G401.6 (cell line): ENCODE data around the gene SETMAR.
"Not testable (repeated sequence)": the region's sequence is repeated elsewhere in the genome, so short reads cannot be mapped to it uniquely, and the experiment has no call there.

ENCODE experiments used
- FAIRE-seq: peaks from 2 replicates; lab custom pipeline; 2012; peaks lifted over from hg19 to GRCh38; lab: Jason Lieb, UNC

Gene SETMAR

GRCh38 chr3:4314688-4315087, 11.5 kb downstream of the SETMAR start:
- FAIRE-seq, result no peak

- FAIRE-seq, result no peak
Observed at GRCh38 chr3:4320096-4320911, 17.1 kb downstream of the SETMAR start.

GRCh38 chr3:4321732-4322131, 18.6 kb downstream of the SETMAR start:
- FAIRE-seq, result no peak

- FAIRE-seq, result no peak
Observed at GRCh38 chr3:4322635-4323034, 19.5 kb downstream of the SETMAR start.

DNA sequence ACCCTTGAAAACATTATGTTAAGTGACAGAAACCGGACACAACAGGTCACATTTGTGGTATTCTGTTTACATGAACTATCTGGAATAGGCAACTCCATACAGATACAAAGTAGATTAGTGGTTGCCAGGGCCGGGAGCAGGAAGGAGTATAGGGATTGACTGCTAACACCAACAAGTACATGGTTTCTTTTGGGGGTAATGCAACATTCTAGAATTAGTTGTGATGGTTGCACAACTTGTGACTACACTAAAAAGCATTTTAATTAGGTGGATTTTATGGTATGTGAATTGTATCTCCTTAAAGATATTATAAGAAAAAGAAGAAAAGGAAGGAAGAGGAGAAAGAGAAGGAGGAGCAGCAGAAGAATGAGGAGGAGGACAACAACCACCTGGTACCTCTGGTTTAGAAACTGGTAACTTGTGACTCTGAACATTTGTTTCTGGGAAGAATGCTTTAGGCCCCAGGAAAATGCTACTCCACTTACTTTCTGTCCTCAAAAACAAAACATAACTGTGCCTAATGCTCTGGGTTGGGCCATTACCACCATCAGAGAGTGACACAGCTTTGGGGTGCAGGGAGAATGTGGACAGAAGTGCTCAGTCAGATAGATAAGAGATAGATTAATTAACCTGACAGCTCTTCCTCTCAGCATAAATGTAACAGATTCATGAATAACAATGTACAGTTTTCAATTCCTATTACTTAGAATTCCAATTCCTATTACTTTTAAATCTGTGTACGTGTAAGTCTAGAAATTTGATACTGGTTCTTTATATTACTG, 20.3 kb downstream of the SETMAR start:
- FAIRE-seq, result no peak

DNA sequence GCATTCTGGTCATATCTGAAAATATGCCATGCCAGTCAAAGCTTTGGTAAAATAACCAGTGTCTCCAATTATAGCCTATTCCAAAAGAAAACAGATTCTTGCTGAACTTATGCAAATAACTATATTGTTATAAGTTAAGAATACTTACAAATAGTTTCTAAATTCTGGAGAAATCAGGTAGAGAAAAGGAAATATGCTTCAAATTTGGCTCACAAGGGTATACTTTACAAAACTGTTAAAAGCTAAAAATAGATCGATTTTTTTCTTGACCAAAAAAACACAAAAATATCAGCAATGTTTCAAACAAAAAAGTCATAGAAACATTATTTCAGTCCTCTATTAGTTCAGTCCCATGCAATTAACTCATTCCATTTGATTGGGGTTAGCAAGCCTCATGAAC, 23.7 kb downstream of the SETMAR start:
- FAIRE-seq, result no peak

GRCh38 chr3:4329806-4330205, 26.6 kb downstream of the SETMAR start:
- not testable (repeated sequence) for FAIRE-seq

GRCh38 chr3:4332111-4332510, 28.9 kb downstream of the SETMAR start:
- FAIRE-seq, result no peak

DNA sequence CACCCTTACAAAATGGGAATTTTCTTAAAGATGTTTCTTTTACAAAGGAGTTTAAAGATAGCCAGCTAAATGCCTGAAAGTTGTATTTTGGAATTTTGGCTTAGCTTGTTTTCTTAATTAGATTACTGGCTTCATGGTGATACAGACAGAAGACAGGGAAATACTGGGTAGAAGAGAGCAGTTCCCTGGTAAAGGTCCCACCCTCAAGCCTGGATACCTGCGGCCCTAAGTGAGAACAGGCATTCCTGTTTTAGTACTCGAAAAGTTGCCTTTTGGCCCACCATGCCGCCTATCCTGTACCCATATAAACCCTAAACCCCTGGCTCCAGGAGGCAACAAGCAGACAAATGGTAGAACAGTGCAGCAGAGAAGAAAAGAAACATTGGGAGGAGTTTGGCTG, 29.4 kb downstream of the SETMAR start:
- no peak for FAIRE-seq

GRCh38 chr3:4332991-4333390, 29.8 kb downstream of the SETMAR start:
- FAIRE-seq, result no peak

DNA sequence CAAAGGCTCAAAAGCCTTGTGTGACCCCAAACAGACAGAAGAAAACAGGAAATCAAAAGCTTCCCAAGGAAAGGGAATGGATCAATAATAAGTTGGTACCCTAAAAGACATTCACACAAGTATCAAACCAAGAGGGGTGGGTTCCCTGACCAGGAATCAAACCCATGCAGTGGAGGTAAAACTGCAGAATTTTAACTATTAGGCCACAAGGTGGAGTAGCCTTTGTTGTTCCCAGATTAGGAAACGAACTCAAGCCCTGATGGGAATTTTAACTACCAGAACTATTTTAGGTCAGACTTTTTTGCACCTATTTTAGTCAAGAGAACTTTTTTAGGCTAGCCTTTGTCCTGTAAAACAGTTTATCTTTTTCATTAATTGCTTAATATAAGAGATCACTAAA, 31.4 kb downstream of the SETMAR start:
- FAIRE-seq, result no peak

- no peak for FAIRE-seq
Observed at GRCh38 chr3:4335840-4336562, 32.8 kb downstream of the SETMAR start.

DNA sequence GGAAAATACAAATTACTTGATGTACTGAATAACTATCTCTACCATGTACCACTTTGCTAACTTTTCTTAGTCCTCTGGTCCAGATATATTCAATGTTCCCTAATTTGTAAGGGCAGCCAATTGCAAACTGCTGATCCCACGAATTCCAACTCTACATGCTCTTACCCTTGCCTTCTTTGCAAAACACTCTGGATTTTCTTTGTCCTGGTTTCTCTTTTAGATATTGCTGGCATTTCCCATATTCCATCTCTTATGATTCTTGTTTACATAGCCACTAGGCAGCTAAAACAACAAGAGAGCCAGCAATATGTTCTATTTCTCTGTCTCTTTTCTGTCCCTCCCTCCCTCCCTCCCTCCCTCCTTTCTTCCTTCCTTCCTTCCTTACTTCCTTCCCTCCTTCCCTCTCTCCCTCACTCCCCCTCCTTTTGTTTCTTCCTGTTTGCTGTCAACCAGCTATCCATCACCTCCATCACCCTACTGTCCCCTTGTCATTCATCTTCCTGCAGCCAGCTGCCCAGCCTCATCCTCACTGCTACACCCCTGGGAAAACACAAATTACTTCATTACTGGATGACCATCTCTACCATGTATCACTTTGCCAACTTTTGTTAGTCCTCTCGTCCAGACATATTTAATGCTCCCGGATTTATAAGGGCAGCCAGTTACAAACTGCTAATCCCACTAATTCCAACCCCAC, 33.8 kb downstream of the SETMAR start:
- FAIRE-seq, result no peak

- no peak for FAIRE-seq
Observed at GRCh38 chr3:4338751-4339150, 35.6 kb downstream of the SETMAR start.

GRCh38 chr3:4340077-4340410, 36.9 kb downstream of the SETMAR start:
- FAIRE-seq, result no peak

DNA sequence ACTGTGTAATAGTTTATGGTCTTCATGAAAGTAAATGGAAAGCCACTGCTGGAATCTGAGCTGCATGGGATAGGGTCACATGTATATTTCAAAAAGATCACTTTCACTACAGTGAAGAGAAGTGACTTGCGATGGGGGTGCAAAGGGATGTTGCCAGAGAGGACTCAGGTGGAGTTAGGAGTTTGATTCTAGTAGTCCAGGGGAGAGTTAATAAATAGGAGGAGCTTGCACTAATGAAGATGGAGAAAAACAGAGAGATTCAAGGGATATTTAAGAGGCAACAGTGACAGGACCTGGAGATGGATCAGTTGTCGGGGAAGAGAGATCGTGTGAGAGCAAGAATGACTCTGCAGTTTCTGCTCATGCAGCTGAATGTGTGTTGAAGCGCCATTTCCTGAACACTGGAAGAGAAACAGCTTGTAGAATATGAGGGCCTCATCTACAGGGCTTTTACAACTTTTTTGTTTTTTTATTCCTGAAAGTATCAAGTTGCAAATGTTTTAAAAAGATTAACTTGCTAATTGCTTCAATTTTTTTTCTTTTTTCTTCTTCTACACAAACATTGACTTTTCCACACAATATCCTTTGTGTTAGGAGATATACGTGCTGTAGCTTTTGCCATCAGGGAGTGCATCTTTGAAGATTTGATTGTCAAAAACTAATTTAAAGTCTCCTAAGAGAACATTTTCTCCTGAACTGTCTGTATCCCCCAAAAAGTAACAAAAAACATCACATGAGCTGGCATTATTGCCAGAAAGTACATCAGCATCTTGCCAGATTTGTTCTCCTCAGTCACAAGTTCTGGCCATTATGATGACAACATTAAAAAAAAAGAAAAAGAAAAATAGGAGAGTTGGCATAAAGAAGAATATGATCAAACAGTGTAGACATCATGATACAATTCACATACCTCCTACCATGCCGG, 37.5 kb downstream of the SETMAR start:
- FAIRE-seq, result no peak

- no peak for FAIRE-seq
Observed at GRCh38 chr3:4341336-4341675, 38.1 kb downstream of the SETMAR start.

GRCh38 chr3:4343258-4343657, 40.1 kb downstream of the SETMAR start:
- FAIRE-seq, result no peak

DNA sequence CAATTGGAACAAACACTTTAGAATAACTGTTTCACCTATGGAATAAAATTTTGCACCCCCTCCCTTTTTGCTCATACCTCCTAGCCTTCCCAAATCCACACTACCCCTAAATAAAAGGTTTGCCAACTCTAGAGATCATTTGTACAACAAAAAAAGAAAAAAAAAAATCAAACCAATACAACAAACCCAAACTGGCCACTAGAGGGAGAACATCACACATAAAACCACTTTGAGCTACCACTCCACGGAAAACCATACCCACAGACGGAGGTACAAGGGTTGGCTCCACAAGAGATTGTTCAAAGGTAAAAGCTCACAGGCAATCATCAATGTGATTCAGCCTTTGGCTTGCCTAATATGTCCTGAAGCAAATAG, 47.6 kb downstream of the SETMAR start:
- FAIRE-seq, result peak; percentile 31

- no peak for FAIRE-seq
Observed at GRCh38 chr3:4351164-4351855, 48.1 kb downstream of the SETMAR start.

- no peak for FAIRE-seq
Observed at GRCh38 chr3:4351872-4352271, 48.7 kb downstream of the SETMAR start.
